ENCODE measurements around the gene PIWIL1.

DNA sequence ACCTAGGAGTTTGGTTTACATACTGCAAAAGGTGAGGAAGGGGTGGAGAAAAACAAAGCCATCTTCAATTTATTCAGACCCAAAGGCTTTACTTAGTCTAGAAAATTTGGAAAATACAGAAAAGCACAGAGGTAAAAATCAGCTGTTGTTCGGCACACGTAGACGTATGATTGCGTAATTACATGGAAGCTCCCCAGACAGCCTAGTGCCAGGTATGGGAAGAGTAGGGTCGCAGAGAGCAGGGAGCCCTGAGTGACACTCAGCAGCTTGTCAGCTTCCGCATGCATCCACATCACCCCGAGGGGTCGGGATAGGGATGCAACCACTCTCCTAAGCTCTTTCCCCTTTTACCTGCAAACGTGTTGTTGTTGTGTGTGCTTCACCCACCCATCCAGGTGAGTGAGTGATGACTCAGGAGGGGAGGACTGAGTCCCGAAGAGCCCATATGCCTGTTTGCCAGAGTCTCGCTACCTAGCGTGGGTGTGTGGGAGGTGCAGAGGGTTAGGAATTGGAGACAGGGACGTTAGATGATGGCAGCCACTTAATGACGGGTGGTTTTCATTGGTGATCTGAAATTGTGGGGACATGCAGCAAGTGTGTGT, 20.1 kb downstream of the PIWIL1 start:
- TF ChIP-seq EZH2phosphoT487 (IDR thresholded peaks at IDR 0.05; ENCODE audit: insufficient read depth, low read depth) (no peak), EZH2 (IDR thresholded peaks at IDR 0.05; ENCODE audit: insufficient read depth, poor library complexity, severe bottlenecking) (no peak)

Measured in GM23248 (cell line).